Adrenal gland (tissue), 5 donors: ENCODE data around the gene PTPRN.

ENCODE experiments used
- CTCF ChIP-seq, 6 experiments: fragments of 450-650 bp in 4 of 6; fragments of 200-600 bp in 2 of 6; sonication (generic) in 1 of 6; IDR thresholded peaks; 1 replicate in 5 of 6; 2 replicates in 1 of 6; pipeline versions ENCODE4 v1.5.1 to v1.8.0; 2016 to 2021; ENCODE audit warnings: antibody characterized with exemption in 6 of 6, mild to moderate bottlenecking in 2 of 6, moderate library complexity in 1 of 6
- POLR2A ChIP-seq, 2 donors: fragments of 450-650 bp; IDR thresholded peaks; one replicate each; pipeline ENCODE4 v1.6.1; 2017; ENCODE audit warnings: antibody characterized with exemption in 2 of 2, mild to moderate bottlenecking in 2 of 2, moderate library complexity in 1 of 2
- donor health status: DM: no; HTN: no; CAD: no.

- no peak for TF ChIP-seq CTCF (IDR thresholded peaks at IDR 0.05)
- TF ChIP-seq POLR2A (IDR thresholded peaks at IDR 0.05): no peak
Measured at GRCh38 chr2:219290381-219291171, 18.6 kb downstream of the PTPRN start.
